ENCODE data around the gene PLEKHJ1. TPM values are rescaled to one million over a fixed set of nuclear protein-coding genes. Genes with fewer than 3 reads are reported as not detected.

PLEKHJ1 gene
- total and polyA plus RNA-seq, 2 of the 13 experiments (the other 11 are each of a cell fraction or from before 2014, with no cell fraction given) = 70.5 to 130 TPM

GRCh38 chr19:2212861-2213711 lies 23.0 kb downstream of the PLEKHJ1 start (continued):
- 0 out of 2 replicates have a peak, but pooled peaks have one; percentile 80 for TF ChIP-seq ZNF570 (CRISPR knock-in tag; IDR thresholded peaks at IDR 0.05; ENCODE audit: borderline replicate concordance)
- peak; percentile 48 for TF ChIP-seq MED8 (CRISPR knock-in tag; IDR thresholded peaks at IDR 0.05; ENCODE audit: insufficient replicate concordance)
- TF ChIP-seq ZNF230 (CRISPR knock-in tag; IDR thresholded peaks at IDR 0.05) = peak; percentile 90; the same call in 1 of the 2 replicates
- peak; percentile 85; the same call in 1 of the 2 replicates for TF ChIP-seq TMF1 (CRISPR knock-in tag; IDR thresholded peaks at IDR 0.05; ENCODE audit: low read depth)
- TF ChIP-seq, protein P1, sequence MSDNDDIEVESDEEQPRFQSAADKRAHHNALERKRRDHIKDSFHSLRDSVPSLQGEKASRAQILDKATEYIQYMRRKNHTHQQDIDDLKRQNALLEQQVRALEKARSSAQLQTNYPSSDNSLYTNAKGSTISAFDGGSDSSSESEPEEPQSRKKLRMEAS (IDR thresholded peaks at IDR 0.05) = peak; percentile 98
- TF ChIP-seq ZNF441 (CRISPR knock-in tag; IDR thresholded peaks at IDR 0.05; ENCODE audit: borderline replicate concordance) = peak; percentile 88
- peak; percentile 84 for TF ChIP-seq ZFY (CRISPR knock-in tag; IDR thresholded peaks at IDR 0.05)
- peak; percentile 14; the same call in 1 of the 2 replicates for TF ChIP-seq RXRA (CRISPR knock-in tag; IDR thresholded peaks at IDR 0.05)
- no peak for TF ChIP-seq MAFK (conservative IDR thresholded peaks at IDR 0.05 in 1 of 2, IDR thresholded peaks at IDR 0.05 in 1 of 2; ENCODE audit: low read length in 2 of 2)
- peak; percentile 27; the same call in 1 of the 2 replicates for TF ChIP-seq BCL6 (CRISPR knock-in tag; IDR thresholded peaks at IDR 0.05)
- TF ChIP-seq ZNF253 (CRISPR knock-in tag; IDR thresholded peaks at IDR 0.05; ENCODE audit: borderline replicate concordance) = peak; percentile 91; the same call in 1 of the 2 replicates
- TF ChIP-seq, protein P2, sequence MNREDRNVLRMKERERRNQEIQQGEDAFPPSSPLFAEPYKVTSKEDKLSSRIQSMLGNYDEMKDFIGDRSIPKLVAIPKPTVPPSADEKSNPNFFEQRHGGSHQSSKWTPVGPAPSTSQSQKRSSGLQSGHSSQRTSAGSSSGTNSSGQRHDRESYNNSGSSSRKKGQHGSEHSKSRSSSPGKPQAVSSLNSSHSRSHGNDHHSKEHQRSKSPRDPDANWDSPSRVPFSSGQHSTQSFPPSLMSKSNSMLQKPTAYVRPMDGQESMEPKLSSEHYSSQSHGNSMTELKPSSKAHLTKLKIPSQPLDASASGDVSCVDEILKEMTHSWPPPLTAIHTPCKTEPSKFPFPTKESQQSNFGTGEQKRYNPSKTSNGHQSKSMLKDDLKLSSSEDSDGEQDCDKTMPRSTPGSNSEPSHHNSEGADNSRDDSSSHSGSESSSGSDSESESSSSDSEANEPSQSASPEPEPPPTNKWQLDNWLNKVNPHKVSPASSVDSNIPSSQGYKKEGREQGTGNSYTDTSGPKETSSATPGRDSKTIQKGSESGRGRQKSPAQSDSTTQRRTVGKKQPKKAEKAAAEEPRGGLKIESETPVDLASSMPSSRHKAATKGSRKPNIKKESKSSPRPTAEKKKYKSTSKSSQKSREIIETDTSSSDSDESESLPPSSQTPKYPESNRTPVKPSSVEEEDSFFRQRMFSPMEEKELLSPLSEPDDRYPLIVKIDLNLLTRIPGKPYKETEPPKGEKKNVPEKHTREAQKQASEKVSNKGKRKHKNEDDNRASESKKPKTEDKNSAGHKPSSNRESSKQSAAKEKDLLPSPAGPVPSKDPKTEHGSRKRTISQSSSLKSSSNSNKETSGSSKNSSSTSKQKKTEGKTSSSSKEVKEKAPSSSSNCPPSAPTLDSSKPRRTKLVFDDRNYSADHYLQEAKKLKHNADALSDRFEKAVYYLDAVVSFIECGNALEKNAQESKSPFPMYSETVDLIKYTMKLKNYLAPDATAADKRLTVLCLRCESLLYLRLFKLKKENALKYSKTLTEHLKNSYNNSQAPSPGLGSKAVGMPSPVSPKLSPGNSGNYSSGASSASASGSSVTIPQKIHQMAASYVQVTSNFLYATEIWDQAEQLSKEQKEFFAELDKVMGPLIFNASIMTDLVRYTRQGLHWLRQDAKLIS (CRISPR knock-in tag; IDR thresholded peaks at IDR 0.05) = no peak
- no peak for TF ChIP-seq CENPBD1 (CRISPR knock-in tag; IDR thresholded peaks at IDR 0.05; ENCODE audit: borderline replicate concordance, low read depth)
- TF ChIP-seq GTF2F1 (IDR thresholded peaks at IDR 0.05; ENCODE audit: low read length) = no peak
- TF ChIP-seq NR3C1 (CRISPR knock-in tag; IDR thresholded peaks at IDR 0.05) = no peak
- no peak for TF ChIP-seq NONO (IDR thresholded peaks at IDR 0.05)
- peak; percentile 72 for TF ChIP-seq NONO (CRISPR knock-in tag; conservative IDR thresholded peaks at IDR 0.05)
- TF ChIP-seq FOXM1 (CRISPR knock-in tag; IDR thresholded peaks at IDR 0.05) = peak; percentile 72; the same call in 1 of the 2 replicates
- TF ChIP-seq FIP1L1 (IDR thresholded peaks at IDR 0.05; ENCODE audit: borderline replicate concordance, insufficient read depth, low read depth, low read length) = no peak
- no peak for TF ChIP-seq GABPA (IDR thresholded peaks at IDR 0.05; ENCODE audit: low read depth, low read length)
- TF ChIP-seq GABPA (CRISPR knock-in tag; IDR thresholded peaks at IDR 0.05; ENCODE audit: low read depth) = 0 out of 2 replicates have a peak, but pooled peaks have one; percentile 22
- peak; percentile 69; the same call in 1 of the 2 replicates for TF ChIP-seq ZBTB37 (CRISPR knock-in tag; IDR thresholded peaks at IDR 0.05)
- peak; percentile 74; the same call in 1 of the 2 replicates for TF ChIP-seq ZNF761 (CRISPR knock-in tag; conservative IDR thresholded peaks at IDR 0.05)
- 0 out of 2 replicates have a peak, but pooled peaks have one; percentile 42 for TF ChIP-seq SMYD3 (CRISPR knock-in tag; IDR thresholded peaks at IDR 0.05)
- peak; percentile 29; the same call in 1 of the 2 replicates for TF ChIP-seq BHLHE40 (IDR thresholded peaks at IDR 0.05; ENCODE audit: low read length)
